GM21447 (cell line): ENCODE measurements around the gene MAPKAPK2.

Experiments used
- ATAC-seq: cut with Tn5 transposase; IDR thresholded peaks from one replicate; pipeline ENCODE4 v1.9.1; 2021; ENCODE audit not compliant: unreplicated experiment

Gene MAPKAPK2

GRCh38 chr1:206702260-206702659 is 17.6 kb downstream of the MAPKAPK2 start:
- ATAC-seq = no peak

- no peak for ATAC-seq
Observed at GRCh38 chr1:206702803-206703202, 18.1 kb downstream of the MAPKAPK2 start.

GRCh38 chr1:206703661-206704060 is 19.0 kb downstream of the MAPKAPK2 start:
- peak; percentile 61 for ATAC-seq

DNA sequence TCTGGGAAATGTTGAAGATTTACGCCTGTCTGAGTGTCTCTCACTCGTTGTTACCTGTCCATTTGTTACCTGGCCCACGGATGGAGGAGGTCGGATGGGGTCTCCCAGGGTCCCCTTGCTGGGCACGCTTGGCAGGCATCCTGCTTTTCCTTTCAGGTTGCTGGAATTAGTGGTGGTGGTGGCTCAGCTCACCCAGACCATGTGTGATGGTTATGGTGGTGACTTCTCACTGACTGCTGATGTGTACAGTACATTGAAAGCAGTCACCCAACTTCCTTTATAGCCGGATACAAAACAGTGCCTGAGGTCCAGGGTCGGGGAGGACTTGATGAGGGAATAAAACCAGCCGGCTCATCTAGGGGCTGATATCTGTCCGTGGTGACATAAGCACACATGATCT is 19.5 kb downstream of the MAPKAPK2 start:
- no peak for ATAC-seq

DNA sequence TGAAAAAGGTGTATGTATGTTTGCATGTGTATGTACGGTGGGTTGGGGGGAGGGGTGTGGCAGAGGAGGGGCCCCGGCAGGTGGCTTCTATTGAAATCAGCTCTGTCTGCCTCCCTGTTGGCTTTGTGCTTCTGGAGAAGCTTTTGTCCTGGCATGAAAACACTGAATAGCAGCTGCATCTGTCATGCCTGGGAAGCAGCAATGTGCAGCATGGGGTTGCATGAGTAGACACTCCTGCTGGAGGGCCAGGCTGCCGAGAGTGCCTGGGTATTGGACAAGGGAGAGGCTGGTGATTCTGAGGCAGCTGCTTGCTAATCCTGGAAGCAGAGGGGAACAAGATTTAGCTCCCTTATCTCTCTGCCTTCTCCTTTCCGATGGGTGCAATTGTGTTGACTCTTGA is 20.5 kb downstream of the MAPKAPK2 start:
- no peak for ATAC-seq

- ATAC-seq = no peak
Observed at GRCh38 chr1:206705726-206706297, 21.1 kb downstream of the MAPKAPK2 start.

- ATAC-seq = no peak
Observed at GRCh38 chr1:206706298-206706791, 21.6 kb downstream of the MAPKAPK2 start.

DNA sequence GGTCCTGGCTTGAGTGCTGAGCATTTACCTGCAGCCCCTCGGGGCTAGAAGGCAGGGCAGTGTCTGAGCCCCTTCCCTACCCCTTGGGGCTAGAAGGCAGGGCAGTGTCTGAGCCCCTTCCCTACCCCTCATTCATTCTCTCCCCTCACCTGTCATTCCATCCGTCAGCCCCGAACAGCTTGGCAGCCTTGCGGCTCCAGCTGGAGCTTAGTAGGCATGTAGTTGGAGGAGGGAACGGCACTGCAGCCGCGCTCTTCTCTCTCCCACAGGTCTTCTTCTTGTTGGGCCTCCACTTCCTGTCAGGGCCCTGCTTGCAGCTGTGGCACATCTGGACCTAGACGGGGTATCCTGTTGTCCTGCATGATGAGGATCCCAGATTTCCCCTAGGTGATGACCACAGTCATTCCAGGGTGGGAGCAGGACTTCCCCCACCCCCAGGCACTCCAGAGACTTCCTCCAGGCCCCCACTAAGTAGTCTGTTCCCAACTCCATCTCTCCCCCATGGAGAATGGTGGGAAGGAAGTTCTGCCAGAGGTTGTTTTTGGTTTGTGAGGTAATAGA is 22.2 kb downstream of the MAPKAPK2 start:
- no peak for ATAC-seq

GRCh38 chr1:206708058-206708457 is 23.4 kb downstream of the MAPKAPK2 start:
- ATAC-seq = peak; percentile 63

- no peak for ATAC-seq
Observed at GRCh38 chr1:206708882-206709281, 24.2 kb downstream of the MAPKAPK2 start.

GRCh38 chr1:206709322-206709721 is 24.6 kb downstream of the MAPKAPK2 start:
- no peak for ATAC-seq

GRCh38 chr1:206709772-206710459 is 25.2 kb downstream of the MAPKAPK2 start:
- no peak for ATAC-seq

GRCh38 chr1:206710460-206710823 is 25.7 kb downstream of the MAPKAPK2 start:
- no peak for ATAC-seq

GRCh38 chr1:206713070-206713469 is 28.4 kb downstream of the MAPKAPK2 start:
- ATAC-seq = no peak

- ATAC-seq = no peak
Observed at GRCh38 chr1:206713910-206714312, 29.2 kb downstream of the MAPKAPK2 start.

GRCh38 chr1:206714331-206715058 is 29.8 kb downstream of the MAPKAPK2 start:
- ATAC-seq = no peak

GRCh38 chr1:206715120-206715519 is 30.4 kb downstream of the MAPKAPK2 start:
- no peak for ATAC-seq

DNA sequence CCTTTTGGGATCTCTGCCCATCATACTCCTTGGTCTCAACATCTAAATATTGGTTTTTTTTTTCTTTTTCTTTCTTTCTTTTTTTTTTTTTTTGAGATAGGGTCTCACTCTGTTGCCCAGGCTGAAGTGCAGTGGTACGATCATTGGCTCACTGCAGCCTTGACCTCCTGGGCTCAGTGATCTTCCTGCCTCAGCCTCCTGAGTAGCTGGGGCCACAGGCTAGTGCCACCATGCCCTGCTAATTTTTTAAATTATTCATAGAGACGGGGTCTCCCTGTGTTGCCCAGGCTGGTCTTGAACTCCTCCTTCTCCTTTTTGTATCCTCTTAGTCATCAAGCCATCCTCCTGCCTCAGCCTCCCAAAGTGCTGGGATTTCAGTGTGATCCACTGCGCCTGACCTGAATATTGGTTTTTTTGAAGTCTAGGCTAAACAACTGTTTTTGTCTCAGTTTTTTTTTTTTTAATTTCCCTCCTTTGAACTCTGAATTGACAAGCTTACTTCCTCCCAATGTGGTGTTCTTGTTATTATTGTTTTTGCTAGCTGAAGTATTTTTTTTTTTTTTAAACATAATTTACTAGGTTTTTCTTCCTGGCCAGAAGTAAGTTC is 30.9 kb downstream of the MAPKAPK2 start:
- ATAC-seq = no peak

- no peak for ATAC-seq
Observed at GRCh38 chr1:206716159-206716869, 31.6 kb downstream of the MAPKAPK2 start.

GRCh38 chr1:206716870-206717673 is 32.4 kb downstream of the MAPKAPK2 start:
- ATAC-seq = peak; percentile 83
